GM12874 (cell line): ENCODE measurements around the gene SLC24A3.

ENCODE experiments used
- CTCF ChIP-seq: IDR thresholded peaks from 2 replicates; pipeline ENCODE4 v1.5.1; 2011; ENCODE audit warnings: low read depth, mild to moderate bottlenecking, control low read depth, low read length, moderate library complexity; ENCODE audit not compliant: insufficient read depth

SLC24A3 gene

GRCh38 chr20:19554666-19555065 is 342.2 kb downstream of the SLC24A3 start:
- no peak for TF ChIP-seq CTCF

GRCh38 chr20:19555726-19556125 is 343.3 kb downstream of the SLC24A3 start:
- TF ChIP-seq CTCF, result no peak

- TF ChIP-seq CTCF, result no peak
Observed at GRCh38 chr20:19557291-19557690, 344.8 kb downstream of the SLC24A3 start.

- no peak for TF ChIP-seq CTCF
Observed at GRCh38 chr20:19560881-19561480, 348.5 kb downstream of the SLC24A3 start.

- TF ChIP-seq CTCF, result no peak
Observed at GRCh38 chr20:19562426-19562825, 350.0 kb downstream of the SLC24A3 start.

- TF ChIP-seq CTCF, result no peak
Observed at GRCh38 chr20:19564261-19564660, 351.8 kb downstream of the SLC24A3 start.

GRCh38 chr20:19565736-19566135 is 353.3 kb downstream of the SLC24A3 start:
- TF ChIP-seq CTCF, result no peak
